Stimulated activated CD8-positive, alpha-beta memory T cell treated with anti-CD3 and anti-CD28 coated beads, Interleukin-15, amount 100 ng/mL, for 4 hours (primary cell): ENCODE measurements around the gene PSMC5.
"Not testable (repeated sequence)": the region's sequence is repeated elsewhere in the genome, so short reads cannot be mapped to it uniquely, and the experiment has no call there.

Experiments used
- DNase-seq, 2 donors: peaks; one replicate each; pipeline ENCODE4 v3.0.0-alpha.2; 2020; ENCODE audit warnings: low read depth in 2 of 2

Gene PSMC5

GRCh38 chr17:63838631-63839171 lies 11.5 kb downstream of the PSMC5 start:
- DNase-seq, result no peak

GRCh38 chr17:63840591-63841349 lies 13.5 kb downstream of the PSMC5 start:
- no peak for DNase-seq

- DNase-seq, result no peak
Observed at GRCh38 chr17:63841350-63842172, 14.3 kb downstream of the PSMC5 start.

- DNase-seq, result no peak
Observed at GRCh38 chr17:63842173-63842539, 14.9 kb downstream of the PSMC5 start.

- peak; percentile 97 to 98 for DNase-seq
Observed at GRCh38 chr17:63842540-63843386, 15.5 kb downstream of the PSMC5 start, which contains the start of gene SMARCD2. SMARCD2 (minus strand) TSS chr17:63842685; CDS start chr17:63842674, 11 bp downstream.

- DNase-seq, result not testable (repeated sequence)
Observed at GRCh38 chr17:63843387-63843888, 16.2 kb downstream of the PSMC5 start.

- DNase-seq, result no peak
Observed at GRCh38 chr17:63843910-63844677, 16.9 kb downstream of the PSMC5 start.

GRCh38 chr17:63845509-63845908 lies 18.3 kb downstream of the PSMC5 start:
- DNase-seq, result no peak

- no peak for DNase-seq
Observed at GRCh38 chr17:63847525-63848249, 20.5 kb downstream of the PSMC5 start.

GRCh38 chr17:63848834-63849689 lies 21.8 kb downstream of the PSMC5 start:
- DNase-seq, result peak; percentile 86 to 89

- DNase-seq, result no peak
Observed at GRCh38 chr17:63850401-63850800, 23.2 kb downstream of the PSMC5 start.

GRCh38 chr17:63853260-63853659 lies 26.0 kb downstream of the PSMC5 start:
- no peak for DNase-seq

- DNase-seq, result no peak
Observed at GRCh38 chr17:63854709-63855108, 27.5 kb downstream of the PSMC5 start.

GRCh38 chr17:63855185-63855584 lies 28.0 kb downstream of the PSMC5 start:
- no peak for DNase-seq

- not testable (repeated sequence) for DNase-seq
Observed at GRCh38 chr17:63856425-63856824, 29.2 kb downstream of the PSMC5 start.

GRCh38 chr17:63859257-63859656 lies 32.0 kb downstream of the PSMC5 start:
- no peak for DNase-seq

- DNase-seq, result not testable (repeated sequence)
Observed at GRCh38 chr17:63866625-63867024, 39.4 kb downstream of the PSMC5 start.

- DNase-seq, result not testable (repeated sequence)
Observed at GRCh38 chr17:63869491-63870291, 42.5 kb downstream of the PSMC5 start.
